ENCODE measurements around the gene RAD51B.

The RAD51B gene

GRCh38 chr14:68708343-68708742 lies 888.8 kb downstream of the RAD51B start:
- H3K4me2 ChIP-seq (ENCODE audit: low read length), result no peak overlapping the region
- H3K9me3 ChIP-seq (ENCODE audit: control insufficient read depth, low read length), result no peaks in the 10 kb centered on the region
- H3K4me1 ChIP-seq, result peaks cover 27% of the 10 kb centered on the region
- no peaks in the 10 kb centered on the region for H3K79me2 ChIP-seq
- H3K36me3 ChIP-seq (ENCODE audit: control insufficient read depth, insufficient read depth, low read length), result no peaks in the 10 kb centered on the region
- no peaks in the 10 kb centered on the region for H3K27me3 ChIP-seq (ENCODE audit: control insufficient read depth, insufficient read depth, low read length)
- no peak overlapping the region for H3K27ac ChIP-seq
- H3K9ac ChIP-seq, result no peak overlapping the region
- H3K4me3 ChIP-seq (ENCODE audit: low read depth, low read length), result no peak overlapping the region
- no peak overlapping the region for H2AFZ ChIP-seq
- TF ChIP-seq CTCF (IDR thresholded peaks at IDR 0.05), result no peak

GRCh38 chr14:68709007-68709406 lies 889.4 kb downstream of the RAD51B start:
- Histone ChIP-seq H3K4me1 (peaks cover 33% of the 10 kb centered on the region), H3K27me3 (ENCODE audit: control insufficient read depth, insufficient read depth, low read length) (no peaks in the 10 kb centered on the region), H3K9ac (no peak overlapping the region), H3K27ac (no peak overlapping the region), H2AFZ (no peak overlapping the region), H3K79me2 (no peaks in the 10 kb centered on the region), H3K36me3 (ENCODE audit: control insufficient read depth, insufficient read depth, low read length) (no peaks in the 10 kb centered on the region), H3K4me3 (ENCODE audit: low read depth, low read length) (no peak overlapping the region), H3K9me3 (ENCODE audit: control insufficient read depth, low read length) (no peaks in the 10 kb centered on the region), H3K4me2 (ENCODE audit: low read length) (no peak overlapping the region)
- no peak for TF ChIP-seq CTCF (IDR thresholded peaks at IDR 0.05)

- no peak for TF ChIP-seq CTCF (IDR thresholded peaks at IDR 0.05)
These were observed 891.2 kb downstream of the RAD51B start for GRCh38 chr14:68710776-68711175.

GRCh38 chr14:68711561-68712309 lies 892.2 kb downstream of the RAD51B start:
- Histone ChIP-seq H3K4me2 (ENCODE audit: low read length) (peak overlapping the region; percentile 7), H3K4me3 (ENCODE audit: low read depth, low read length) (no peak overlapping the region), H3K27me3 (ENCODE audit: control insufficient read depth, insufficient read depth, low read length) (no peaks in the 10 kb centered on the region), H3K27ac (peak overlapping the region; percentile 66), H3K9me3 (ENCODE audit: control insufficient read depth, low read length) (no peaks in the 10 kb centered on the region), H3K79me2 (no peaks in the 10 kb centered on the region), H3K36me3 (ENCODE audit: control insufficient read depth, insufficient read depth, low read length) (no peaks in the 10 kb centered on the region), H2AFZ (peak overlapping the region; percentile 65), H3K9ac (no peak overlapping the region), H3K4me1 (peaks cover 34% of the 10 kb centered on the region)
- no peak for TF ChIP-seq CTCF (IDR thresholded peaks at IDR 0.05)

More at GRCh38 chr14:68710776-68711175, 891.2 kb downstream of the RAD51B start:
- H3K9me3 ChIP-seq (ENCODE audit: control insufficient read depth, low read length), result no peaks in the 10 kb centered on the region
- no peaks in the 10 kb centered on the region for H3K36me3 ChIP-seq (ENCODE audit: control insufficient read depth, insufficient read depth, low read length)
- H3K27ac ChIP-seq, result no peak overlapping the region
- H3K4me1 ChIP-seq, result peaks cover 34% of the 10 kb centered on the region
- no peak overlapping the region for H2AFZ ChIP-seq
- H3K4me3 ChIP-seq (ENCODE audit: low read depth, low read length), result no peak overlapping the region
- H3K4me2 ChIP-seq (ENCODE audit: low read length), result no peak overlapping the region
- H3K79me2 ChIP-seq, result no peaks in the 10 kb centered on the region
- H3K27me3 ChIP-seq (ENCODE audit: control insufficient read depth, insufficient read depth, low read length), result no peaks in the 10 kb centered on the region
- H3K9ac ChIP-seq, result no peak overlapping the region

All from parathyroid adenoma (tissue), 2 donors.